H1 (cell line): ENCODE measurements around the gene FMO4. TPM values are rescaled to one million over a fixed set of nuclear protein-coding genes. Genes with fewer than 3 reads are reported as not detected.

Experiments
- CTCF ChIA-PET: fragments of 300-600 bp; sonication (Branson Sonifier 250); formaldehyde crosslinking; loops from one replicate; lab custom pipeline; 2021; ENCODE audit not compliant: partially characterized antibody; lab: Charles Lee
- POLR2A ChIA-PET: fragments of 300-600 bp; sonication (Branson Sonifier 250); formaldehyde crosslinking; loops from one replicate; lab custom pipeline; 2021; ENCODE audit warnings: inconsistent platforms; ENCODE audit not compliant: partially characterized antibody; lab: Charles Lee
- DNase-seq, 2 experiments: peaks; one replicate each; pipeline versions ENCODE4 v3.0.0 to v3.0.0-alpha.2; 2010 to 2022; ENCODE audit warnings: low spot score in 2 of 2, low read depth in 1 of 2, mixed read lengths in 1 of 2
- FAIRE-seq: peaks from 2 replicates; lab custom pipeline; 2011; peaks lifted over from hg19 to GRCh38; lab: Jason Lieb, UNC
- H2AFZ ChIP-seq: 2 replicates; pipeline ENCODE4 v1.8.1; 2012; ENCODE audit warnings: low read length, inconsistent platforms
- H2AK5ac ChIP-seq: 2 replicates; pipeline ENCODE4 v1.6.1; 2013; ENCODE audit warnings: low read depth, low read length
- H2BK120ac ChIP-seq: replicated peaks from 2 replicates; pipeline ENCODE3; 2013; ENCODE audit warnings: low read depth, low read length, inconsistent platforms
- H2BK12ac ChIP-seq: 2 replicates; pipeline ENCODE4 v1.6.1; 2013; ENCODE audit warnings: low read depth, low read length
- H2BK15ac ChIP-seq: 2 replicates; pipeline ENCODE4 v1.6.1; 2013; ENCODE audit warnings: low read length
- H2BK20ac ChIP-seq: 2 replicates; pipeline ENCODE4 v1.6.1; 2013; ENCODE audit warnings: low read length
- H2BK5ac ChIP-seq: 2 replicates; pipeline ENCODE4 v1.6.1; 2013; ENCODE audit warnings: low read depth, low read length
- H3K14ac ChIP-seq: 2 replicates; pipeline ENCODE4 v1.6.1; 2013; ENCODE audit warnings: inconsistent platforms; ENCODE audit not compliant: insufficient read length
- H3K18ac ChIP-seq: 2 replicates; pipeline ENCODE4 v1.6.1; 2013; ENCODE audit warnings: low read length; ENCODE audit errors: extremely low read depth
- H3K23ac ChIP-seq: 2 replicates; pipeline ENCODE4 v1.6.1; 2013; ENCODE audit warnings: inconsistent platforms; ENCODE audit not compliant: insufficient read length
- H3K23me2 ChIP-seq: 2 replicates; pipeline ENCODE4 v1.6.1; 2013; ENCODE audit warnings: low read depth, low read length
- H3K27ac ChIP-seq: 2 replicates; pipeline ENCODE4 v1.6.1; 2011; ENCODE audit warnings: low read depth, low read length, inconsistent platforms
- H3K27me3 ChIP-seq, 4 experiments: replicated peaks in 1 of 4; 1 replicate in 1 of 4; 2 replicates in 3 of 4; pipeline versions ENCODE4 v1.6.1 to v1.8.1; 2011 to 2013; ENCODE audit warnings: low read length in 3 of 4, mild to moderate bottlenecking in 3 of 4, inconsistent platforms in 2 of 4, mixed read lengths in 2 of 4, moderate library complexity in 1 of 4; ENCODE audit not compliant: control insufficient read depth in 3 of 4, insufficient read depth in 3 of 4; ENCODE audit errors: extremely low read depth in 1 of 4
- H3K36me3 ChIP-seq, 4 experiments: 2 replicates each; pipeline versions ENCODE4 v1.6.1 to v1.8.1; 2011 to 2013; ENCODE audit warnings: mild to moderate bottlenecking in 4 of 4, low read length in 3 of 4, moderate library complexity in 2 of 4, control low read depth in 1 of 4, inconsistent platforms in 1 of 4; ENCODE audit not compliant: insufficient read depth in 4 of 4, control insufficient read depth in 2 of 4
- H3K4ac ChIP-seq: replicated peaks from 2 replicates; pipeline ENCODE3; 2013; ENCODE audit warnings: low read length, low read depth, mixed read lengths, inconsistent platforms; ENCODE audit not compliant: insufficient read length
- H3K4me1 ChIP-seq, 4 experiments: replicated peaks in 1 of 4; 1 replicate in 1 of 4; 2 replicates in 3 of 4; pipeline versions ENCODE4 v1.6.1 to v1.8.1; 2011 to 2013; ENCODE audit warnings: low read length in 3 of 4, inconsistent platforms in 2 of 4, mixed read lengths in 1 of 4; ENCODE audit not compliant: insufficient read depth in 4 of 4, control insufficient read depth in 3 of 4
- H3K4me2 ChIP-seq, 2 experiments: 2 replicates each; pipeline versions ENCODE4 v1.6.1 to v1.8.1; 2011 to 2013; ENCODE audit warnings: low read depth in 2 of 2, low read length in 2 of 2, control low read depth in 1 of 2, inconsistent platforms in 1 of 2, mild to moderate bottlenecking in 1 of 2; ENCODE audit not compliant: insufficient read depth in 1 of 2
- H3K4me3 ChIP-seq, 4 experiments: fragments of 200-600, 300-600 bp in 1 of 4; sonication (generic), shearing (Covaris generic), sonication (Bioruptor Twin) in 1 of 4; 2 replicates each; pipeline versions ENCODE4 v1.5.1 to v1.8.1; 2011 to 2016; ENCODE audit warnings: low read length in 4 of 4, low read depth in 3 of 4, control low read depth in 2 of 4, inconsistent platforms in 2 of 4, mild to moderate bottlenecking in 2 of 4, mixed read lengths in 1 of 4, moderate library complexity in 1 of 4; ENCODE audit not compliant: insufficient read depth in 2 of 4; ENCODE audit errors: extremely low read depth in 1 of 4
- H3K56ac ChIP-seq: replicated peaks from 2 replicates; pipeline ENCODE3; 2013; ENCODE audit warnings: low read depth, mild to moderate bottlenecking, mixed read lengths, low read length, inconsistent platforms; ENCODE audit not compliant: insufficient read length
- H3K79me1 ChIP-seq: 2 replicates; pipeline ENCODE4 v1.6.1; 2013; ENCODE audit warnings: low read depth, low read length, control low read depth
- H3K79me2 ChIP-seq, 2 experiments: 2 replicates each; pipeline versions ENCODE4 v1.6.1 to v1.8.1; 2012 to 2013; ENCODE audit warnings: low read length in 2 of 2, mild to moderate bottlenecking in 2 of 2, inconsistent platforms in 1 of 2; ENCODE audit not compliant: insufficient read depth in 2 of 2, control insufficient read depth in 1 of 2
- H3K9ac ChIP-seq, 4 experiments: replicated peaks in 1 of 4; 1 replicate in 1 of 4; 2 replicates in 3 of 4; pipeline versions ENCODE4 v1.6.1 to v1.8.1; 2011 to 2013; ENCODE audit warnings: low read depth in 3 of 4, low read length in 3 of 4, control low read depth in 2 of 4, mild to moderate bottlenecking in 2 of 4, moderate library complexity in 2 of 4, inconsistent platforms in 1 of 4; ENCODE audit errors: extremely low read depth in 1 of 4
- H3K9me3 ChIP-seq, 2 experiments: 2 replicates each; pipeline versions ENCODE4 v1.6.1 to v1.8.1; 2012 to 2013; ENCODE audit warnings: mild to moderate bottlenecking in 2 of 2, moderate library complexity in 2 of 2, control low read depth in 1 of 2, inconsistent platforms in 1 of 2, low read depth in 1 of 2, low read length in 1 of 2, mixed read lengths in 1 of 2; ENCODE audit not compliant: insufficient read depth in 2 of 2
- H4K20me1 ChIP-seq, 2 experiments: replicated peaks in 1 of 2; 2 replicates each; pipeline versions ENCODE3 to v1.8.1; 2011 to 2013; ENCODE audit warnings: inconsistent platforms in 2 of 2, low read length in 2 of 2, mild to moderate bottlenecking in 1 of 2; ENCODE audit not compliant: insufficient read depth in 2 of 2, control insufficient read depth in 1 of 2
- H4K5ac ChIP-seq: 2 replicates; pipeline ENCODE4 v1.6.1; 2013; ENCODE audit warnings: low read length, low read depth, mixed read lengths, inconsistent platforms; ENCODE audit not compliant: insufficient read length
- H4K8ac ChIP-seq: 2 replicates; pipeline ENCODE4 v1.8.0; 2013; ENCODE audit warnings: mild to moderate bottlenecking, moderate library complexity, low read length, inconsistent platforms; ENCODE audit not compliant: insufficient read depth; ENCODE audit errors: extremely low read depth
- H4K91ac ChIP-seq: replicated peaks from 2 replicates; pipeline ENCODE3; 2013; ENCODE audit warnings: low read length, mixed read lengths, inconsistent platforms; ENCODE audit not compliant: insufficient read length
- ASH2L ChIP-seq: fragments of 200-600, 300-600 bp; sonication (generic); IDR thresholded peaks from one replicate; pipeline ENCODE4 v1.7.1; 2017; ENCODE audit warnings: low read length
- BRCA1 ChIP-seq: IDR thresholded peaks from 2 replicates; pipeline ENCODE4 v1.6.1; 2012; ENCODE audit warnings: low read depth, low read length, improper control_type of control experiment
- EP300 ChIP-seq, 2 experiments: IDR thresholded peaks; 1 replicate in 1 of 2; 2 replicates in 1 of 2; pipeline ENCODE4 v1.6.1; 2011 to 2012; ENCODE audit warnings: low read depth in 2 of 2, low read length in 2 of 2, mild to moderate bottlenecking in 2 of 2, borderline replicate concordance in 1 of 2, inconsistent platforms in 1 of 2, moderate library complexity in 1 of 2
- JUN ChIP-seq: IDR thresholded peaks from 2 replicates; pipeline ENCODE4 v1.6.1; 2011; ENCODE audit warnings: low read depth, mild to moderate bottlenecking, improper control_type of control experiment, low read length
- POLR2AphosphoS5 ChIP-seq: IDR thresholded peaks from 2 replicates; pipeline ENCODE4 v1.6.1; 2011; ENCODE audit warnings: low read depth, low read length
- RFX5 ChIP-seq: IDR thresholded peaks from 2 replicates; pipeline ENCODE4 v1.6.1; 2011; ENCODE audit warnings: low read depth, low read length, improper control_type of control experiment, borderline replicate concordance
- SP4 ChIP-seq: IDR thresholded peaks from 2 replicates; pipeline ENCODE4 v1.6.1; 2012; ENCODE audit warnings: low read length, inconsistent platforms
- SUZ12 ChIP-seq: fragments of 200-600 bp; sonication (generic); IDR thresholded peaks from 2 replicates; pipeline ENCODE4 v1.6.1; 2012; ENCODE audit warnings: mild to moderate bottlenecking, inconsistent platforms, low read length, moderate library complexity, mixed read lengths
- TBP ChIP-seq: IDR thresholded peaks from 2 replicates; pipeline ENCODE4 v1.6.1; 2011; ENCODE audit warnings: low read depth, low read length, improper control_type of control experiment
- TCF12 ChIP-seq: IDR thresholded peaks from 2 replicates; pipeline ENCODE4 v1.6.1; 2011; ENCODE audit warnings: low read depth, mild to moderate bottlenecking, low read length
- WGBS, 2 experiments: shearing (Covaris generic) in 1 of 2; methylation state at CpG; one replicate each; pipeline versions ENCODE4 v1.1.6 to v1.1.7; 2013 to 2015; ENCODE audit warnings: low lambda C conversion rate in 2 of 2, mixed read lengths in 2 of 2, inconsistent platforms in 1 of 2, low coverage in 1 of 2, missing lambda C conversion rate in 1 of 2; ENCODE audit not compliant: insufficient replicate concordance in 2 of 2, insufficient coverage in 1 of 2, insufficient read length in 1 of 2; ENCODE audit errors: extremely low coverage in 1 of 2, missing lambda C conversion rate in 1 of 2; 5-methylcytosine and 5-hydroxymethylcytosine counted together
- polyA plus RNA-seq, 7 experiments: library from polyadenylated mRNA; depleted of rRNA in 3 of 7; stranded (reverse) in 5 of 7; unstranded in 2 of 7; fragments of >200 nt in 5 of 7; fragments of 200-250 nt in 2 of 7; gene quantifications; 1 replicate in 5 of 7; 2 replicates in 1 of 7; 4 replicates in 1 of 7; pipeline versions ENCODE4 v1.2.1 to v1.2.3, GENCODE V29; 2011 to 2013; ENCODE audit warnings: missing spikeins in 2 of 7, mixed read lengths in 2 of 7
- total RNA-seq: library from RNA; stranded (reverse); fragmentation: NEBNext Ultra II Directional; extraction: Animal tissue kit (Norgen Biotek cat#: 25700); gene quantifications from 2 replicates; pipeline ENCODE4 v1.2.1, GENCODE V29; 2021

Gene FMO4
- total and polyA plus RNA-seq, 2 of the 8 experiments (the other 6 are each of a cell fraction or from before 2014, with no cell fraction given) = 1.5 to 2.3 TPM

- Histone ChIP-seq H3K23me2 (no peaks in the 10 kb centered on the region), H3K27me3 (no peaks in the 10 kb centered on the region), H2AK5ac (no peak overlapping the region), H3K36me3 (no peaks in the 10 kb centered on the region), H3K23ac (no peak overlapping the region), H3K27ac (no peak overlapping the region), H4K91ac (no peak overlapping the region), H2AFZ (no peak overlapping the region), H3K18ac (no peak overlapping the region), H3K4me2 (no peak overlapping the region), H3K79me1 (no peaks in the 10 kb centered on the region), H3K4ac (no peak overlapping the region), H2BK120ac (no peak overlapping the region), H4K5ac (no peak overlapping the region), H2BK5ac (no peak overlapping the region), H3K79me2 (no peaks in the 10 kb centered on the region), H3K14ac (no peak overlapping the region), H2BK20ac (no peak overlapping the region), H3K9me3 (no peaks in the 10 kb centered on the region), H2BK12ac (no peak overlapping the region), H2BK15ac (no peak overlapping the region)
- no peak for FAIRE-seq
- DNase-seq = no peak
- POLR2A ChIA-PET = no interaction called here
- CTCF ChIA-PET = interaction anchor here (0.7 to 1.7 kb wide), 4 partner anchors 15 to 143 kb away, joined by 3 to 7 read pairs (median 4); no protein-coding TSS in a partner anchor
- no peak for TF ChIP-seq RFX5
- TF ChIP-seq SUZ12 = no peak
- no peak for TF ChIP-seq JUN
- TF ChIP-seq POLR2AphosphoS5 = no peak
- TF ChIP-seq SP4 = no peak
- no peak for TF ChIP-seq BRCA1
- TF ChIP-seq ASH2L = no peak
- no peak for TF ChIP-seq TCF12
- no peak for TF ChIP-seq EP300 (IDR thresholded peaks at IDR 0.05; ENCODE audit: borderline replicate concordance in 1 of 2, low read depth in 2 of 2, low read length in 2 of 2)
- no peak for TF ChIP-seq TBP
- TF ChIP-seq, all 59 proteins: peak for 0
- 87% methylated on average over 3 of the region's 3 CpGs; no CpG with 5 or more reads in 1 of the 2 experiments for WGBS, 2 experiments
- H3K4me3 ChIP-seq = no peak overlapping the region
- H3K56ac ChIP-seq = no peak overlapping the region
- no peak overlapping the region for H3K9ac ChIP-seq
- no peaks in the 10 kb centered on the region for H4K20me1 ChIP-seq
- no peak overlapping the region for H4K8ac ChIP-seq
- H3K4me1 ChIP-seq = no peaks in the 10 kb centered on the region
Measured at GRCh38 chr1:171389171-171389570, 75.2 kb downstream of the FMO4 start.
